H1 (cell line): ENCODE data around the gene VPS54. TPM values are rescaled to one million over a fixed set of nuclear protein-coding genes. Genes with fewer than 3 reads are reported as not detected.

Experiments used
- CTCF ChIA-PET: fragments of 300-600 bp; sonication (Branson Sonifier 250); formaldehyde crosslinking; loops from one replicate; lab custom pipeline; 2021; ENCODE audit not compliant: partially characterized antibody; lab: Charles Lee
- POLR2A ChIA-PET: fragments of 300-600 bp; sonication (Branson Sonifier 250); formaldehyde crosslinking; loops from one replicate; lab custom pipeline; 2021; ENCODE audit warnings: inconsistent platforms; ENCODE audit not compliant: partially characterized antibody; lab: Charles Lee
- DNase-seq, 2 experiments: peaks; one replicate each; pipeline versions ENCODE4 v3.0.0 to v3.0.0-alpha.2; 2010 to 2022; ENCODE audit warnings: low spot score in 2 of 2, low read depth in 1 of 2, mixed read lengths in 1 of 2
- FAIRE-seq: peaks from 2 replicates; lab custom pipeline; 2011; peaks lifted over from hg19 to GRCh38; lab: Jason Lieb, UNC
- H2AFZ ChIP-seq: 2 replicates; pipeline ENCODE4 v1.8.1; 2012; ENCODE audit warnings: low read length, inconsistent platforms
- H2AK5ac ChIP-seq: 2 replicates; pipeline ENCODE4 v1.6.1; 2013; ENCODE audit warnings: low read depth, low read length
- H2BK120ac ChIP-seq: replicated peaks from 2 replicates; pipeline ENCODE3; 2013; ENCODE audit warnings: low read depth, low read length, inconsistent platforms
- H2BK12ac ChIP-seq: 2 replicates; pipeline ENCODE4 v1.6.1; 2013; ENCODE audit warnings: low read depth, low read length
- H2BK15ac ChIP-seq: 2 replicates; pipeline ENCODE4 v1.6.1; 2013; ENCODE audit warnings: low read length
- H2BK20ac ChIP-seq: 2 replicates; pipeline ENCODE4 v1.6.1; 2013; ENCODE audit warnings: low read length
- H2BK5ac ChIP-seq: 2 replicates; pipeline ENCODE4 v1.6.1; 2013; ENCODE audit warnings: low read depth, low read length
- H3K14ac ChIP-seq: 2 replicates; pipeline ENCODE4 v1.6.1; 2013; ENCODE audit warnings: inconsistent platforms; ENCODE audit not compliant: insufficient read length
- H3K18ac ChIP-seq: 2 replicates; pipeline ENCODE4 v1.6.1; 2013; ENCODE audit warnings: low read length; ENCODE audit errors: extremely low read depth
- H3K23ac ChIP-seq: 2 replicates; pipeline ENCODE4 v1.6.1; 2013; ENCODE audit warnings: inconsistent platforms; ENCODE audit not compliant: insufficient read length
- H3K23me2 ChIP-seq: 2 replicates; pipeline ENCODE4 v1.6.1; 2013; ENCODE audit warnings: low read depth, low read length
- H3K27ac ChIP-seq: 2 replicates; pipeline ENCODE4 v1.6.1; 2011; ENCODE audit warnings: low read depth, low read length, inconsistent platforms
- H3K27me3 ChIP-seq, 4 experiments: replicated peaks in 1 of 4; 1 replicate in 1 of 4; 2 replicates in 3 of 4; pipeline versions ENCODE4 v1.6.1 to v1.8.1; 2011 to 2013; ENCODE audit warnings: low read length in 3 of 4, mild to moderate bottlenecking in 3 of 4, inconsistent platforms in 2 of 4, mixed read lengths in 2 of 4, moderate library complexity in 1 of 4; ENCODE audit not compliant: control insufficient read depth in 3 of 4, insufficient read depth in 3 of 4; ENCODE audit errors: extremely low read depth in 1 of 4
- H3K36me3 ChIP-seq, 4 experiments: 2 replicates each; pipeline versions ENCODE4 v1.6.1 to v1.8.1; 2011 to 2013; ENCODE audit warnings: mild to moderate bottlenecking in 4 of 4, low read length in 3 of 4, moderate library complexity in 2 of 4, control low read depth in 1 of 4, inconsistent platforms in 1 of 4; ENCODE audit not compliant: insufficient read depth in 4 of 4, control insufficient read depth in 2 of 4
- H3K4ac ChIP-seq: replicated peaks from 2 replicates; pipeline ENCODE3; 2013; ENCODE audit warnings: low read length, low read depth, mixed read lengths, inconsistent platforms; ENCODE audit not compliant: insufficient read length
- H3K4me1 ChIP-seq, 4 experiments: replicated peaks in 1 of 4; 1 replicate in 1 of 4; 2 replicates in 3 of 4; pipeline versions ENCODE4 v1.6.1 to v1.8.1; 2011 to 2013; ENCODE audit warnings: low read length in 3 of 4, inconsistent platforms in 2 of 4, mixed read lengths in 1 of 4; ENCODE audit not compliant: insufficient read depth in 4 of 4, control insufficient read depth in 3 of 4
- H3K4me2 ChIP-seq, 2 experiments: 2 replicates each; pipeline versions ENCODE4 v1.6.1 to v1.8.1; 2011 to 2013; ENCODE audit warnings: low read depth in 2 of 2, low read length in 2 of 2, control low read depth in 1 of 2, inconsistent platforms in 1 of 2, mild to moderate bottlenecking in 1 of 2; ENCODE audit not compliant: insufficient read depth in 1 of 2
- H3K4me3 ChIP-seq, 4 experiments: fragments of 200-600, 300-600 bp in 1 of 4; sonication (generic), shearing (Covaris generic), sonication (Bioruptor Twin) in 1 of 4; 2 replicates each; pipeline versions ENCODE4 v1.5.1 to v1.8.1; 2011 to 2016; ENCODE audit warnings: low read length in 4 of 4, low read depth in 3 of 4, control low read depth in 2 of 4, inconsistent platforms in 2 of 4, mild to moderate bottlenecking in 2 of 4, mixed read lengths in 1 of 4, moderate library complexity in 1 of 4; ENCODE audit not compliant: insufficient read depth in 2 of 4; ENCODE audit errors: extremely low read depth in 1 of 4
- H3K56ac ChIP-seq: replicated peaks from 2 replicates; pipeline ENCODE3; 2013; ENCODE audit warnings: low read depth, mild to moderate bottlenecking, mixed read lengths, low read length, inconsistent platforms; ENCODE audit not compliant: insufficient read length
- H3K79me1 ChIP-seq: 2 replicates; pipeline ENCODE4 v1.6.1; 2013; ENCODE audit warnings: low read depth, low read length, control low read depth
- H3K79me2 ChIP-seq, 2 experiments: 2 replicates each; pipeline versions ENCODE4 v1.6.1 to v1.8.1; 2012 to 2013; ENCODE audit warnings: low read length in 2 of 2, mild to moderate bottlenecking in 2 of 2, inconsistent platforms in 1 of 2; ENCODE audit not compliant: insufficient read depth in 2 of 2, control insufficient read depth in 1 of 2
- H3K9ac ChIP-seq, 4 experiments: replicated peaks in 1 of 4; 1 replicate in 1 of 4; 2 replicates in 3 of 4; pipeline versions ENCODE4 v1.6.1 to v1.8.1; 2011 to 2013; ENCODE audit warnings: low read depth in 3 of 4, low read length in 3 of 4, control low read depth in 2 of 4, mild to moderate bottlenecking in 2 of 4, moderate library complexity in 2 of 4, inconsistent platforms in 1 of 4; ENCODE audit errors: extremely low read depth in 1 of 4
- H3K9me3 ChIP-seq, 2 experiments: 2 replicates each; pipeline versions ENCODE4 v1.6.1 to v1.8.1; 2012 to 2013; ENCODE audit warnings: mild to moderate bottlenecking in 2 of 2, moderate library complexity in 2 of 2, control low read depth in 1 of 2, inconsistent platforms in 1 of 2, low read depth in 1 of 2, low read length in 1 of 2, mixed read lengths in 1 of 2; ENCODE audit not compliant: insufficient read depth in 2 of 2
- H4K20me1 ChIP-seq, 2 experiments: replicated peaks in 1 of 2; 2 replicates each; pipeline versions ENCODE3 to v1.8.1; 2011 to 2013; ENCODE audit warnings: inconsistent platforms in 2 of 2, low read length in 2 of 2, mild to moderate bottlenecking in 1 of 2; ENCODE audit not compliant: insufficient read depth in 2 of 2, control insufficient read depth in 1 of 2
- H4K5ac ChIP-seq: 2 replicates; pipeline ENCODE4 v1.6.1; 2013; ENCODE audit warnings: low read length, low read depth, mixed read lengths, inconsistent platforms; ENCODE audit not compliant: insufficient read length
- H4K8ac ChIP-seq: 2 replicates; pipeline ENCODE4 v1.8.0; 2013; ENCODE audit warnings: mild to moderate bottlenecking, moderate library complexity, low read length, inconsistent platforms; ENCODE audit not compliant: insufficient read depth; ENCODE audit errors: extremely low read depth
- H4K91ac ChIP-seq: replicated peaks from 2 replicates; pipeline ENCODE3; 2013; ENCODE audit warnings: low read length, mixed read lengths, inconsistent platforms; ENCODE audit not compliant: insufficient read length
- ASH2L ChIP-seq: fragments of 200-600, 300-600 bp; sonication (generic); IDR thresholded peaks from one replicate; pipeline ENCODE4 v1.7.1; 2017; ENCODE audit warnings: low read length
- NANOG ChIP-seq: IDR thresholded peaks from 2 replicates; pipeline ENCODE4 v1.6.1; 2011; ENCODE audit warnings: low read length, low read depth, mild to moderate bottlenecking, inconsistent platforms; ENCODE audit not compliant: insufficient read depth, poor library complexity, severe bottlenecking
- NRF1 ChIP-seq: IDR thresholded peaks from 2 replicates; pipeline ENCODE4 v1.6.1; 2011; ENCODE audit warnings: mild to moderate bottlenecking, low read depth, low read length, improper control_type of control experiment
- POLR2A ChIP-seq, 2 experiments: IDR thresholded peaks; 1 replicate in 1 of 2; 2 replicates in 1 of 2; pipeline ENCODE4 v1.6.1; 2011; ENCODE audit warnings: low read depth in 2 of 2, low read length in 2 of 2, mild to moderate bottlenecking in 2 of 2; ENCODE audit errors: control extremely low read depth in 1 of 2
- POLR2AphosphoS5 ChIP-seq: IDR thresholded peaks from 2 replicates; pipeline ENCODE4 v1.6.1; 2011; ENCODE audit warnings: low read depth, low read length
- RBBP5 ChIP-seq: IDR thresholded peaks from 2 replicates; pipeline ENCODE4 v1.7.1; 2012; ENCODE audit warnings: low read depth, mild to moderate bottlenecking, inconsistent platforms, low read length, moderate library complexity, borderline replicate concordance
- RXRA ChIP-seq: IDR thresholded peaks from 2 replicates; pipeline ENCODE4 v1.6.1; 2011; ENCODE audit warnings: low read depth, mild to moderate bottlenecking, low read length, moderate library complexity; ENCODE audit not compliant: insufficient read depth
- SAP30 ChIP-seq: fragments of 300-600 bp; sonication (generic); IDR thresholded peaks from 2 replicates; pipeline ENCODE4 v1.7.1; 2012; ENCODE audit warnings: low read length, moderate library complexity, mild to moderate bottlenecking, inconsistent platforms; ENCODE audit not compliant: insufficient read depth, insufficient replicate concordance
- SIN3A ChIP-seq, 2 experiments: IDR thresholded peaks in 1 of 2; conservative IDR thresholded peaks in 1 of 2; 2 replicates each; pipeline ENCODE4 v1.6.1; 2011 to 2012; ENCODE audit warnings: low read length in 2 of 2, improper control_type of control experiment in 1 of 2, low read depth in 1 of 2, mild to moderate bottlenecking in 1 of 2
- SIX5 ChIP-seq: IDR thresholded peaks from 2 replicates; pipeline ENCODE4 v1.6.1; 2011; ENCODE audit warnings: mild to moderate bottlenecking, low read depth, low read length
- SP4 ChIP-seq: IDR thresholded peaks from 2 replicates; pipeline ENCODE4 v1.6.1; 2012; ENCODE audit warnings: low read length, inconsistent platforms
- SUZ12 ChIP-seq: fragments of 200-600 bp; sonication (generic); IDR thresholded peaks from 2 replicates; pipeline ENCODE4 v1.6.1; 2012; ENCODE audit warnings: mild to moderate bottlenecking, inconsistent platforms, low read length, moderate library complexity, mixed read lengths
- WGBS, 2 experiments: shearing (Covaris generic) in 1 of 2; methylation state at CpG; one replicate each; pipeline versions ENCODE4 v1.1.6 to v1.1.7; 2013 to 2015; ENCODE audit warnings: low lambda C conversion rate in 2 of 2, mixed read lengths in 2 of 2, inconsistent platforms in 1 of 2, low coverage in 1 of 2, missing lambda C conversion rate in 1 of 2; ENCODE audit not compliant: insufficient replicate concordance in 2 of 2, insufficient coverage in 1 of 2, insufficient read length in 1 of 2; ENCODE audit errors: extremely low coverage in 1 of 2, missing lambda C conversion rate in 1 of 2; 5-methylcytosine and 5-hydroxymethylcytosine counted together
- polyA plus RNA-seq, 7 experiments: library from polyadenylated mRNA; depleted of rRNA in 3 of 7; stranded (reverse) in 5 of 7; unstranded in 2 of 7; fragments of >200 nt in 5 of 7; fragments of 200-250 nt in 2 of 7; gene quantifications; 1 replicate in 5 of 7; 2 replicates in 1 of 7; 4 replicates in 1 of 7; pipeline versions ENCODE4 v1.2.1 to v1.2.3, GENCODE V29; 2011 to 2013; ENCODE audit warnings: missing spikeins in 2 of 7, mixed read lengths in 2 of 7
- total RNA-seq: library from RNA; stranded (reverse); fragmentation: NEBNext Ultra II Directional; extraction: Animal tissue kit (Norgen Biotek cat#: 25700); gene quantifications from 2 replicates; pipeline ENCODE4 v1.2.1, GENCODE V29; 2021

Gene VPS54
- total and polyA plus RNA-seq, 2 of the 8 experiments (the other 6 are each of a cell fraction or from before 2014, with no cell fraction given): 3.6 to 13.2 TPM

DNA sequence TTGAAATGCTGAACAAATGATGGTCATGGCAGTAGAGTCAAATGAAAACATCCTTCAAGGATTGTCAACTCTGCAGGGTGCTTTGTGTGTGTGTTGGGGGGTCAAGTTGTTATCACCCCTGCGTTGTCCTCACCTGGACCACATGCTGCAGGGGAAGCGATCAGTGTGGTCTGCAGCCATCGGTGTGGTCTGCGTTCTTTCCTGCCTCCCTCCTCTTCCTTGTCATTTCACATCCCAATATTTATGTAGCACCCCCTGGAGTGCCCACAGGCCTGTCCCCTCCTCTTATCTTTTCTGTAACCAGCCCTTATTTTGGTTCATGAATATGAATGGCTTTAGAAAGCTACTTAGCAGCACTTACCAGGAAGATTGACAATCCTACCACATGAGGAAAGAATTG, 138.6 kb downstream of the VPS54 start:
- Histone ChIP-seq H3K4ac (no peak overlapping the region), H3K4me2 (peak overlapping the region in 1 of 2 experiments; percentile 30; a peak in 1 of 4 replicates), H3K18ac (no peak overlapping the region), H2AK5ac (0 out of 2 replicates have a peak overlapping the region, but pooled peaks have one; percentile 42), H4K91ac (no peak overlapping the region), H3K79me2 (peaks cover 0 to 79% of the 10 kb centered on the region in 2 experiments; a peak in 3 of 4 replicates), H2BK15ac (no peak overlapping the region), H3K36me3 (peaks cover 21 to 93% (median 60%) of the 10 kb centered on the region in 4 experiments), H4K20me1 (peaks cover 16 to 21% of the 10 kb centered on the region in 2 experiments), H4K5ac (no peak overlapping the region), H2BK5ac (no peak overlapping the region), H3K56ac (no peak overlapping the region), H3K27ac (no peak overlapping the region), H4K8ac (no peak overlapping the region), H2BK120ac (no peak overlapping the region), H3K79me1 (peaks cover 2% of the 10 kb centered on the region; the same call in 1 of the 2 replicates), H3K4me3 (no peak overlapping the region), H2AFZ (no peak overlapping the region), H3K9ac (no peak overlapping the region), H3K9me3 (no peaks in the 10 kb centered on the region), H3K23ac (no peak overlapping the region), H3K23me2 (no peaks in the 10 kb centered on the region), H3K14ac (no peak overlapping the region), H2BK20ac (no peak overlapping the region), H3K4me1 (peaks cover 0 to 12% (median 6%) of the 10 kb centered on the region in 4 experiments; a peak in 6 of 7 replicates), H3K27me3 (no peaks in the 10 kb centered on the region), H2BK12ac (no peak overlapping the region)
- ChIA-PET POLR2A (interaction anchor here (0.7 to 1.8 kb wide), 4 partner anchors 14 to 117 kb away, joined by 3 to 6 read pairs (median 4); partner anchors contain the start of gene UGP2), CTCF (interaction anchor here (0.9 to 1.1 kb wide), 2 partner anchors 19 to 182 kb away, joined by 3 to 4 read pairs; no protein-coding TSS in a partner anchor)
- DNase-seq (no peak), FAIRE-seq (peak; percentile 57)
- 70% methylated on average over 4 of the region's 4 CpGs; no CpG with 5 or more reads in 1 of the 2 experiments for WGBS, 2 experiments
- TF ChIP-seq SAP30 (no peak), NANOG (no peak), POLR2AphosphoS5 (peak; percentile 91; the same call in 1 of the 2 replicates), SUZ12 (no peak), ASH2L (no peak), SP4 (no peak), SIX5 (no peak), SIN3A (conservative IDR thresholded peaks at IDR 0.05 in 1 of 2, IDR thresholded peaks at IDR 0.05 in 1 of 2; ENCODE audit: low read depth in 1 of 2, low read length in 2 of 2) (0 out of 4 replicates have a peak, but pooled peaks of 1 of the 2 experiments have one; percentile 18), POLR2A (IDR thresholded peaks at IDR 0.05; ENCODE audit: control extremely low read depth in 1 of 2, low read depth in 2 of 2, low read length in 2 of 2) (peak; percentile 38 to 40; a peak in 1 of 3 replicates), NRF1 (no peak), RBBP5 (no peak), RXRA (no peak)
